Measurements from ENCODE around the gene ATG9B.

DNA sequence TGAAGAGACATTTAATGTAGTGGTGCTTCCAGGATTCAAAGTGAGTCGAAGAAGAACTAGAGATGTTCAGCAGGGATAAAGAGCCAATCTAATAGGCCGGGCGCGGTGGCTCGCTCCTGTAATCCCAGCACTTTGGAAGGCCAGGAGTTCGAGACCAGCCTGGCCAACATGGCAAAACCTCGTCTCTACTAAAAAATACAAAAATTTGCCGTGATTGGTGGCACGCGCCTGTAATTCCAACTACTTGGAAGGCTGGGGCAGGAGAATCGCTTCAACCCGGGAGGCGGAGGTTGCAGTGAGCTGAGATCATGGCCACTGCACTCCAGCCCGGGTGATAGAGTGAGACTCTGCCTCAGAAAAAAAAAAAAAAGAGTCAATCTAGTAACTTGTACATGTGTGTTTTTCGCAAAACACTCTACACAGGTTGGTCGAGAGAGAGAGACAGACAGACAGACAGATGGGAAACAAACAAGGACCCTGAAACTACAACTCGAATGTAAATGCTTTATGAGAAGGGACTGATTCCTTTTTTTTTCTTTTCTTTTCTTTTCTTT lies 4.7 kb upstream of the ATG9B start:
- TF ChIP-seq POLR2AphosphoS5 (IDR thresholded peaks at IDR 0.05; ENCODE audit: low read depth, low read length) = no peak
- TF ChIP-seq POLR2A (IDR thresholded peaks at IDR 0.05; ENCODE audit: low read depth, low read length) = no peak
- TF ChIP-seq TAF1 (IDR thresholded peaks at IDR 0.05; ENCODE audit: borderline replicate concordance, low read depth, low read length) = no peak
